Measurements from ENCODE around the gene ANP32B. TPM values are rescaled to one million over a fixed set of nuclear protein-coding genes. Genes with fewer than 3 reads are reported as not detected.
"Not testable (repeated sequence)": the region's sequence is repeated elsewhere in the genome, so short reads cannot be mapped to it uniquely, and the experiment has no call there.

The ANP32B gene
- total and polyA plus RNA-seq, 7 donors, result 52.8 to 136 (median 70.6) TPM

DNA sequence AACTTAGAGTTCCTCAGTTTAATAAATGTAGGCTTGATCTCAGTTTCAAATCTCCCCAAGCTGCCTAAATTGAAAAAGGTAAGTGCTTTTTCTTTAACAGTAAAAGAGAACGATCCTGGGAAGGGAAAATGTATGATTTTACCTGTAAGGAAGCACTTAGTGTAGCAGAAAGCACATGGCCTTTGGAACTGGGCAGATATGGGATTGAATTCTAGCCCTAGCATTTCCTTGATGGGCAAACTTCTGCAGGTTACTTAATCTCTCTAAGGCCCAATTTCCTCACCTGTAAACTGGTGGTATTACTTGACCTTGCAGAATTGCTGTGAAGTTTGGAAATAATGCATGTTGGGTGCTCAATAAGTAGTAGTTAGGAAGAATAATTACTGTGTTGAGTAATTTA, 11.6 kb downstream of the ANP32B start:
- no peaks in the 10 kb centered on the region for H3K27me3 ChIP-seq (ENCODE audit: insufficient read depth in 3 of 3, low read length in 2 of 3)
- TF ChIP-seq, protein P1, sequence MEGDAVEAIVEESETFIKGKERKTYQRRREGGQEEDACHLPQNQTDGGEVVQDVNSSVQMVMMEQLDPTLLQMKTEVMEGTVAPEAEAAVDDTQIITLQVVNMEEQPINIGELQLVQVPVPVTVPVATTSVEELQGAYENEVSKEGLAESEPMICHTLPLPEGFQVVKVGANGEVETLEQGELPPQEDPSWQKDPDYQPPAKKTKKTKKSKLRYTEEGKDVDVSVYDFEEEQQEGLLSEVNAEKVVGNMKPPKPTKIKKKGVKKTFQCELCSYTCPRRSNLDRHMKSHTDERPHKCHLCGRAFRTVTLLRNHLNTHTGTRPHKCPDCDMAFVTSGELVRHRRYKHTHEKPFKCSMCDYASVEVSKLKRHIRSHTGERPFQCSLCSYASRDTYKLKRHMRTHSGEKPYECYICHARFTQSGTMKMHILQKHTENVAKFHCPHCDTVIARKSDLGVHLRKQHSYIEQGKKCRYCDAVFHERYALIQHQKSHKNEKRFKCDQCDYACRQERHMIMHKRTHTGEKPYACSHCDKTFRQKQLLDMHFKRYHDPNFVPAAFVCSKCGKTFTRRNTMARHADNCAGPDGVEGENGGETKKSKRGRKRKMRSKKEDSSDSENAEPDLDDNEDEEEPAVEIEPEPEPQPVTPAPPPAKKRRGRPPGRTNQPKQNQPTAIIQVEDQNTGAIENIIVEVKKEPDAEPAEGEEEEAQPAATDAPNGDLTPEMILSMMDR (IDR thresholded peaks at IDR 0.05), result no peak
- no peak for ATAC-seq
- no peak for DNase-seq
- peaks cover 55% of the 10 kb centered on the region for H3K4me1 ChIP-seq
- peaks cover 5 to 34% of the 10 kb centered on the region in 2 donors for H3K36me3 ChIP-seq (ENCODE audit: insufficient read depth in 1 of 2, low read depth in 1 of 2)
- no peak overlapping the region for H3K27ac ChIP-seq
- no peak overlapping the region for H3K4me3 ChIP-seq
- WGBS, 3 donors, result 95 to 100% (median 97%) methylated on average over 1 of the region's 1 CpG
- no peaks in the 10 kb centered on the region for H3K9me3 ChIP-seq
- intact Hi-C loops (cut with DNase I), result no loop called here

DNA sequence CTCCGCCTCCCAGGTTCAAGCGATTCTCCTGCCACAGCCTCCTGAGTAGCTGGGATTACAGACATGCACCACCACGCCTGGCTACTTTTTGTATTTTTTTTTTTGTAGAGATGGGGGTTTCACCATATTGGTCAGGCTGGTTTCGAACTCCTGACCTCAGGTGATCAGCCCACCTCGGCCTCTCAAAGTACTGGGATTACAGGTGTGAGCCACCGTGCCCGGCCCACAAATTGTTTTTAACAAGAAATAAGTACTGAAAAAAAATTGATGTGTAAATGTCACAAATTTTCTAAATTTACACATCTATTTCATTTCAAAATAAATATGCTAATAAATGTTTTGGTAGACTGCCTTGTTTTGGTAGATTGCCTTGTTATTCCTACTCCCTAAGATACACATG, 13.5 kb downstream of the ANP32B start:
- intact Hi-C loops (cut with DNase I), result not testable (repeated sequence)
- H3K4me1 ChIP-seq, result peaks cover 43% of the 10 kb centered on the region

DNA sequence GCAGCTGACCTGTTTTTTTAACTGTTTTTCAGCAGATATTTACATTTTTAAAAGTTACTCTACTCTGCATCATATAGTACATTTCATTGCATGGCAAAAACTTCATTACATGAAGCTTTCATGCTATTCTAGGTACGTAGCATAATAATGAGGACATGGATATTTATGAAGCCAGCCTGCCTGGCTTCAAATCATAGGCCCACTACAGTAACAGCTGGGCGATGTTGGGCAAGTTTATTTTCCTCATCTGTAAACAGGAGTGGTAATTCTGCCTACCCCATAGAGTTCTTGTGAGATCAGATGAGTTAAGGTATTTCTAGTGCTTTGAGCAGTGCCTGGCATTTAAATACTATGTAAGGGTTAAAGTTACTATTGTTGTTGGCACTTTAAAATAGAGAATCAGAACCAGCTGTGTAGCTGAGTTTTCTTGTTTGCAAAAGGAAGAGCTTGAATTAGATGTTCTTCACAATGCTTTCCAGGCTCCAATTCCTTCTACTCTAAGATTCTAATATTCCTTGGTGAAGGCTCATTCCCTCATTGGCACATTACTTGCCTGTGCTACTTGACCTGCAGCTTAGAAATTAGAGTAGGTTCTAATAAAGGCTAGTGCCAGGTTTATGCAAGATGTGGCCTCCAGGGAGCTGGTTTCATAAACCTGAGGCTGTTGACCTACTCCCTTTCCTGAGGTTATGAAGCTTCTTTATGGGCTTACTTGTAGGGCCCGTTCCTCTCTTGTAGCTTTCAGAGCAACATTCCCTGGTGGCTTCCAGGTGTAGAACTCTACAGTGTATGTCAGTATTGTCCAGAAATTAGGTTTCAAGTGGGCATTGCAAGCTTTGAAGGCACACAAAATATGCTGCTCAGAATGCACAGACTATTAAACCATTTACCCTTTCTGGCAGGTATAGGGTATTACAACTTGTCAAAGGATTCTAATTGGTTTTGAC, 14.5 kb downstream of the ANP32B start:
- Histone ChIP-seq H3K27me3 (ENCODE audit: insufficient read depth in 3 of 3, low read length in 2 of 3) (no peaks in the 10 kb centered on the region), H3K36me3 (ENCODE audit: insufficient read depth in 1 of 2, low read depth in 1 of 2) (peaks cover 5 to 57% of the 10 kb centered on the region in 2 donors), H3K27ac (peak overlapping the region; percentile 77), H3K4me3 (peak overlapping the region; percentile 23), H3K9me3 (no peaks in the 10 kb centered on the region), H3K4me1 (peaks cover 35% of the 10 kb centered on the region)
- TF ChIP-seq, protein P1 (IDR thresholded peaks at IDR 0.05), result no peak
- DNase-seq (peak in 1 of 2 donors; percentile 51), ATAC-seq (peak; percentile 82 to 92 (median 90))
- intact Hi-C loops (cut with DNase I), result no loop called here
- 29 to 52% (median 33%) methylated on average over 3 of the region's 3 CpGs for WGBS, 3 donors

More for the DNA sequence above, 13.5 kb downstream of the ANP32B start:
- DNase-seq; H3K9me3 ChIP-seq; H3K4me3 ChIP-seq; H3K27me3 ChIP-seq (ENCODE audit: insufficient read depth in 3 of 3, low read length in 2 of 3); ATAC-seq: not testable (repeated sequence)
- H3K36me3 ChIP-seq (ENCODE audit: insufficient read depth in 1 of 2, low read depth in 1 of 2), result peaks cover 5 to 49% of the 10 kb centered on the region in 2 donors
- WGBS, 3 donors, result 94 to 98% (median 96%) methylated on average over 7 of the region's 7 CpGs
- peak overlapping the region; percentile 77 for H3K27ac ChIP-seq

DNA sequence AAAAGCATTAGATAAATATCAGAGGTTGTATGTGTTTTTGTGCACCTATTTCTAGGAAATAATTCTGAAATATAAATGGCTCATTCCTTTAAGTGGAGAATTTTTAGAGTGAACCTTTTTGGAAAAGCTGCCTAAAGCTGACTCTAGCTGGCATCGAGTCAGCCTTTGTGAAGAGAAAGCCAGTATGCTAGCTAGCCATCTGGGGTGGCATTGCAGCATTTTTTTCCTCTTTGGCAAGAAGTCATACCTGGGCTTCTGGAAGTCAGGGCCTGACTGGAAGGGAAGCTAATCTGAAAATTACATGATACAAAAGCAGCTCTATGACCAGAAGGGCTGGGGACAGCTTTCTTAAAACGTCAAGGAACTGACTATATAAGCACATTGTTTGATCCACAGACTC, 19.7 kb downstream of the ANP32B start:
- no peaks in the 10 kb centered on the region for H3K9me3 ChIP-seq
- intact Hi-C loops (cut with DNase I), result no loop called here
- TF ChIP-seq, protein P1 (IDR thresholded peaks at IDR 0.05), result no peak
- ATAC-seq, result no peak
- no peak overlapping the region for H3K4me3 ChIP-seq
- no peaks in the 10 kb centered on the region for H3K27me3 ChIP-seq (ENCODE audit: insufficient read depth in 3 of 3, low read length in 2 of 3)
- no peak overlapping the region for H3K27ac ChIP-seq
- WGBS, 3 donors, result 35 to 54% (median 41%) methylated on average over 2 of the region's 2 CpGs
- no peak for DNase-seq
- peaks cover 3 to 74% of the 10 kb centered on the region in 2 donors for H3K36me3 ChIP-seq (ENCODE audit: insufficient read depth in 1 of 2, low read depth in 1 of 2)
- peaks cover 18% of the 10 kb centered on the region for H3K4me1 ChIP-seq

DNA sequence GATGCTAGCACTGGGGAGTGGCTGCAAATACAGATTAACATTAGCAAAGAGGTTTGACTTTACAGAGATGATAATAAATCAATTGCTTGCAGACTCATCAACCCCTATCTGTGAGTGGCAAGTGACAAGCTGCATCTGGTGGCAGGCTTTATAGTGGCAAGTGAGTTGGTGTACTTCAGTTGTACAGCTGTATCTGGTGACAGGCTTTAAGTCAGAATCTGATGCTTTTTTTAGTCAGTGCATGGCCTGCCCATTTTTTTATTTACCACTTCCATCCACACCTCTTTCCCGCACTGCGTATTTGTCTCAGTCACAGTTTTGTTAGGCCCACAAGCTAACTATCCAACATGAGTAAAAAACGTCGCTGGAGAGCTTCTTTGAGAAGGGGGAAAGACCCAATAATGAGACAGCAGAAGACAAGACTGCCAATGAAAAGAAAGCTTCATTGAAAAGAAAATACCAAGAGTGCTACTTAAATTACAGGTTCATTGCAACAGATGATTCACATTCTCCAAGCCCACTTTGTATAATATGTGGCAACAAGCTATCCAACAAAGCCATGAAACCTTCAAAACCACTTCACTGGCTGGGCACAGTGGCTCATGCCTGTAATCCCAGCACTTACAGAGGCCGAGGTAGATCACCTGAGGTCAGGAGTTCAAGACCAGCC, 23.1 kb downstream of the ANP32B start:
- WGBS, 3 donors, result 76 to 83% (median 77%) methylated on average over 5 of the region's 5 CpGs
- peaks cover 6 to 88% of the 10 kb centered on the region in 2 donors for H3K36me3 ChIP-seq (ENCODE audit: insufficient read depth in 1 of 2, low read depth in 1 of 2)
- H3K27ac ChIP-seq, result no peak overlapping the region
- no peaks in the 10 kb centered on the region for H3K9me3 ChIP-seq
- ATAC-seq (peak in 3 of 4 donors; percentile 22 to 61 (median 53)), DNase-seq (no peak)
- intact Hi-C loops (cut with DNase I), result no loop called here
- no peaks in the 10 kb centered on the region for H3K27me3 ChIP-seq (ENCODE audit: insufficient read depth in 3 of 3, low read length in 2 of 3)
- no peak overlapping the region for H3K4me3 ChIP-seq
- H3K4me1 ChIP-seq, result peaks cover 19% of the 10 kb centered on the region
- TF ChIP-seq, protein P1 (IDR thresholded peaks at IDR 0.05), result no peak
